Suprapubic skin (tissue), 4 donors: ENCODE measurements around the gene FAM118A. TPM values are rescaled to one million over a fixed set of nuclear protein-coding genes. Genes with fewer than 3 reads are reported as not detected.
"Not testable (repeated sequence)": the region's sequence is repeated elsewhere in the genome, so short reads cannot be mapped to it uniquely, and the experiment has no call there.

ENCODE experiments used
- DNase-seq, 2 donors: peaks; one replicate each; pipeline ENCODE4 v3.0.0-alpha.2; 2019; ENCODE audit warnings: low spot score in 2 of 2
- H3K27ac ChIP-seq: fragments of 200-600 bp; sonication (generic); one replicate; pipeline ENCODE4 v1.5.1; 2019
- H3K27me3 ChIP-seq: fragments of 200-600 bp; sonication (generic); one replicate; pipeline ENCODE4 v1.5.1; 2019
- H3K36me3 ChIP-seq: fragments of 200-600 bp; sonication (generic); one replicate; pipeline ENCODE4 v1.5.1; 2019
- H3K4me1 ChIP-seq: fragments of 200-600 bp; sonication (generic); one replicate; pipeline ENCODE4 v1.5.1; 2019
- H3K4me3 ChIP-seq: fragments of 200-600 bp; sonication (generic); one replicate; pipeline ENCODE4 v1.5.1; 2019; ENCODE audit warnings: mild to moderate bottlenecking
- H3K9me3 ChIP-seq: fragments of 200-600 bp; sonication (generic); one replicate; pipeline ENCODE4 v1.5.1; 2019
- CTCF ChIP-seq, 2 donors: fragments of 200-600 bp in 1 of 2; fragments of 450-650 bp in 1 of 2; sonication (generic) in 1 of 2; IDR thresholded peaks; one replicate each; pipeline ENCODE4 v1.5.1; 2016 to 2019; ENCODE audit warnings: antibody characterized with exemption in 2 of 2, mild to moderate bottlenecking in 1 of 2, moderate library complexity in 1 of 2
- EP300 ChIP-seq: sonication (generic); formaldehyde crosslinking; IDR thresholded peaks from one replicate; pipeline ENCODE4 v1.6.1; 2017; ENCODE audit warnings: antibody characterized with exemption
- POLR2A ChIP-seq, 2 donors: fragments of 450-650 bp; IDR thresholded peaks; one replicate each; pipeline ENCODE4 v1.6.1; 2017; ENCODE audit warnings: antibody characterized with exemption in 2 of 2, mild to moderate bottlenecking in 2 of 2, moderate library complexity in 2 of 2
- POLR2AphosphoS5 ChIP-seq, 3 donors: sonication (generic); formaldehyde crosslinking; IDR thresholded peaks; one replicate each; pipeline ENCODE4 v1.6.1; 2017; ENCODE audit warnings: antibody characterized with exemption in 3 of 3
- WGBS: methylation state at CpG from one replicate; pipeline ENCODE4 v1.1.5; 2018; 5-methylcytosine and 5-hydroxymethylcytosine counted together
- total RNA-seq, 4 donors: library from RNA; depleted of rRNA; stranded (reverse); fragments of >200 nt; gene quantifications; one replicate each; pipeline ENCODE4 v1.1.0, GENCODE V29; 2016

The FAM118A gene
- total RNA-seq, 4 donors from 2014 or later = 22.7 to 65.8 (median 37.2) TPM

GRCh38 chr22:45344334-45344733 lies 34.6 kb downstream of the FAM118A start:
- Histone ChIP-seq H3K4me1 (no peaks in the 10 kb centered on the region), H3K27me3 (no peaks in the 10 kb centered on the region), H3K27ac (no peak overlapping the region), H3K36me3 (peaks cover 26% of the 10 kb centered on the region), H3K9me3 (no peaks in the 10 kb centered on the region), H3K4me3 (no peak overlapping the region)
- TF ChIP-seq EP300 (no peak), POLR2A (IDR thresholded peaks at IDR 0.05) (no peak), POLR2AphosphoS5 (IDR thresholded peaks at IDR 0.05) (no peak), CTCF (IDR thresholded peaks at IDR 0.05) (no peak)
- WGBS = 63% methylated on average over 5 of the region's 5 CpGs
- DNase-seq = no peak

GRCh38 chr22:45349916-45350315 lies 40.2 kb downstream of the FAM118A start:
- DNase-seq = no peak
- Histone ChIP-seq H3K4me3 (no peak overlapping the region), H3K27ac (no peak overlapping the region), H3K4me1 (no peaks in the 10 kb centered on the region), H3K9me3 (no peaks in the 10 kb centered on the region), H3K36me3 (no peaks in the 10 kb centered on the region), H3K27me3 (no peaks in the 10 kb centered on the region)
- no peak for TF ChIP-seq POLR2A (IDR thresholded peaks at IDR 0.05)
- TF ChIP-seq POLR2AphosphoS5 (IDR thresholded peaks at IDR 0.05) = no peak
- no peak for TF ChIP-seq EP300
- no peak for TF ChIP-seq CTCF (IDR thresholded peaks at IDR 0.05)
- 90% methylated on average over 3 of the region's 3 CpGs for WGBS

GRCh38 chr22:45351956-45352355 lies 42.2 kb downstream of the FAM118A start:
- H3K4me3 ChIP-seq = no peak overlapping the region
- no peaks in the 10 kb centered on the region for H3K9me3 ChIP-seq
- no peak for DNase-seq
- TF ChIP-seq CTCF (IDR thresholded peaks at IDR 0.05) (no peak), POLR2A (IDR thresholded peaks at IDR 0.05) (no peak), EP300 (no peak), POLR2AphosphoS5 (IDR thresholded peaks at IDR 0.05) (no peak)
- H3K4me1 ChIP-seq = no peaks in the 10 kb centered on the region
- no peaks in the 10 kb centered on the region for H3K36me3 ChIP-seq
- no peaks in the 10 kb centered on the region for H3K27me3 ChIP-seq
- 98% methylated on average over 1 of the region's 1 CpG for WGBS
- no peak overlapping the region for H3K27ac ChIP-seq

- not testable (repeated sequence) for H3K9me3 ChIP-seq, DNase-seq, H3K4me1 ChIP-seq, H3K4me3 ChIP-seq, H3K27me3 ChIP-seq, H3K27ac ChIP-seq, H3K36me3 ChIP-seq
- WGBS = 77% methylated on average over 5 of the region's 5 CpGs
Observed at GRCh38 chr22:45352757-45353156, 43.0 kb downstream of the FAM118A start.

GRCh38 chr22:45353786-45354185 lies 44.1 kb downstream of the FAM118A start:
- WGBS = 86% methylated on average over 5 of the region's 5 CpGs
- TF ChIP-seq CTCF (IDR thresholded peaks at IDR 0.05) (no peak), POLR2A (IDR thresholded peaks at IDR 0.05) (no peak), EP300 (no peak), POLR2AphosphoS5 (IDR thresholded peaks at IDR 0.05) (no peak)
- no peak overlapping the region for H3K27ac ChIP-seq
- H3K36me3 ChIP-seq = no peaks in the 10 kb centered on the region
- no peaks in the 10 kb centered on the region for H3K4me1 ChIP-seq
- DNase-seq = no peak
- H3K4me3 ChIP-seq = no peak overlapping the region
- no peaks in the 10 kb centered on the region for H3K27me3 ChIP-seq
- H3K9me3 ChIP-seq = no peaks in the 10 kb centered on the region

GRCh38 chr22:45357490-45357889 lies 47.8 kb downstream of the FAM118A start:
- Histone ChIP-seq H3K27me3 (no peaks in the 10 kb centered on the region), H3K4me1 (no peaks in the 10 kb centered on the region), H3K27ac (no peak overlapping the region), H3K36me3 (no peaks in the 10 kb centered on the region), H3K9me3 (no peaks in the 10 kb centered on the region), H3K4me3 (no peak overlapping the region)
- 93% methylated on average over 1 of the region's 1 CpG for WGBS
- no peak for DNase-seq
- TF ChIP-seq CTCF (IDR thresholded peaks at IDR 0.05) = no peak
- TF ChIP-seq POLR2A (IDR thresholded peaks at IDR 0.05) = no peak
- no peak for TF ChIP-seq EP300
- TF ChIP-seq POLR2AphosphoS5 (IDR thresholded peaks at IDR 0.05) = no peak
